GM23338 (cell line): ENCODE measurements around the gene POLG2. TPM values are rescaled to one million over a fixed set of nuclear protein-coding genes. Genes with fewer than 3 reads are reported as not detected.

Source experiments
- ATAC-seq: fragments of 200-7000 bp; cut with Tn5 transposase; 3 replicates; pipeline ENCODE4 v1.9.1; 2020
- DNase-seq: peaks from one replicate; pipeline ENCODE4 v3.0.0-alpha.2; 2015; ENCODE audit warnings: low spot score
- H2AFZ ChIP-seq: fragments of 200-600 bp; sonication (generic); 2 replicates; pipeline ENCODE4 v1.8.0; 2016; ENCODE audit warnings: antibody characterized with exemption, mild to moderate bottlenecking, moderate library complexity
- H3F3A ChIP-seq: fragments of 200-600 bp; sonication (generic); replicated peaks from 2 replicates; pipeline ENCODE4 v1.8.0; 2017; ENCODE audit warnings: antibody characterized with exemption, mixed run types, low read depth
- H3K27ac ChIP-seq: fragments of 200-600 bp; sonication (generic); 2 replicates; pipeline ENCODE4 v1.6.1; 2016; ENCODE audit warnings: low read depth
- H3K27me3 ChIP-seq: fragments of 200-600 bp; sonication (generic); 2 replicates; pipeline ENCODE4 v1.8.0; 2016; ENCODE audit warnings: mild to moderate bottlenecking, mixed run types, moderate library complexity; ENCODE audit not compliant: insufficient read depth
- H3K36me3 ChIP-seq: fragments of 200-600 bp; sonication (generic); 2 replicates; pipeline ENCODE4 v1.8.0; 2016; ENCODE audit warnings: mild to moderate bottlenecking; ENCODE audit not compliant: insufficient read depth
- H3K4me1 ChIP-seq: fragments of 200-600 bp; sonication (generic); 2 replicates; pipeline ENCODE4 v1.8.0; 2016; ENCODE audit warnings: mild to moderate bottlenecking, moderate library complexity; ENCODE audit not compliant: insufficient read depth
- H3K4me2 ChIP-seq: fragments of 200-600 bp; sonication (generic); 2 replicates; pipeline ENCODE4 v1.7.1; 2017; ENCODE audit warnings: mixed run types
- H3K4me3 ChIP-seq: fragments of 200-600 bp; sonication (generic); 2 replicates; pipeline ENCODE4 v1.6.1; 2016; ENCODE audit warnings: mixed run types
- H3K79me2 ChIP-seq: fragments of 200-600 bp; sonication (generic); replicated peaks from 2 replicates; pipeline ENCODE4 v1.8.0; 2017; ENCODE audit warnings: mild to moderate bottlenecking; ENCODE audit not compliant: insufficient read depth
- H3K9me2 ChIP-seq: fragments of 200-600 bp; sonication (generic); 2 replicates; pipeline ENCODE4 v1.8.0; 2017; ENCODE audit not compliant: insufficient read depth
- H4K20me1 ChIP-seq: fragments of 200-600 bp; sonication (generic); replicated peaks from 2 replicates; pipeline ENCODE4 v1.8.0; 2017; ENCODE audit warnings: mild to moderate bottlenecking; ENCODE audit not compliant: insufficient read depth
- H3K27ac Mint-ChIP-seq: 2 replicates; pipeline ENCODE4 v1.8.0; 2020; ENCODE audit warnings: inconsistent platforms, mild to moderate bottlenecking, moderate library complexity, mixed read lengths
- H3K27me3 Mint-ChIP-seq: 3 replicates; pipeline ENCODE4 v1.8.0; 2022; ENCODE audit warnings: low read depth, mild to moderate bottlenecking, moderate library complexity, mixed read lengths, inconsistent platforms; ENCODE audit not compliant: insufficient read depth, poor library complexity
- H3K36me3 Mint-ChIP-seq: 3 replicates; pipeline ENCODE4 v1.8.0; 2021; ENCODE audit warnings: low read depth, mild to moderate bottlenecking, inconsistent platforms, moderate library complexity, mixed read lengths
- H3K4me1 Mint-ChIP-seq: 3 replicates; pipeline ENCODE4 v1.8.0; 2020; ENCODE audit warnings: mild to moderate bottlenecking, inconsistent platforms, mixed read lengths
- H3K4me3 Mint-ChIP-seq: 3 replicates; pipeline ENCODE4 v1.8.0; 2021; ENCODE audit warnings: moderate library complexity, mild to moderate bottlenecking, inconsistent platforms, mixed read lengths
- H3K9me3 Mint-ChIP-seq: 3 replicates; pipeline ENCODE4 v1.8.0; 2020; ENCODE audit warnings: moderate library complexity, mild to moderate bottlenecking, inconsistent platforms, mixed read lengths
- polyA plus RNA-seq: library from polyadenylated mRNA; unstranded; fragments of >200 nt; fragmentation: Nextera tagmentation; extraction: Ambion mirVana; gene quantifications from 2 replicates; pipeline ENCODE4 v1.2.1, GENCODE V29; 2016
- total RNA-seq: library from RNA; depleted of rRNA; stranded (reverse); fragments of >200 nt; shearing (Covaris generic); gene quantifications from 2 replicates; pipeline ENCODE4 v1.2.3, GENCODE V29; 2014
- TF ChIP-seq, protein P1 (sequence below): IDR thresholded peaks from one replicate; pipeline ENCODE4 v1.6.1; 2018; ENCODE audit warnings: antibody characterized with exemption; ENCODE audit not compliant: unreplicated experiment
- TF ChIP-seq, protein P2 (sequence below): fragments of 250-450 bp; sonication (Bioruptor Pico); IDR thresholded peaks from 2 replicates; pipeline ENCODE4 v1.5.0; 2020; ENCODE audit warnings: mild to moderate bottlenecking, moderate library complexity

POLG2 gene
- total and polyA plus RNA-seq, 2 experiments from 2014 or later: 20.2 to 28.0 TPM

DNA sequence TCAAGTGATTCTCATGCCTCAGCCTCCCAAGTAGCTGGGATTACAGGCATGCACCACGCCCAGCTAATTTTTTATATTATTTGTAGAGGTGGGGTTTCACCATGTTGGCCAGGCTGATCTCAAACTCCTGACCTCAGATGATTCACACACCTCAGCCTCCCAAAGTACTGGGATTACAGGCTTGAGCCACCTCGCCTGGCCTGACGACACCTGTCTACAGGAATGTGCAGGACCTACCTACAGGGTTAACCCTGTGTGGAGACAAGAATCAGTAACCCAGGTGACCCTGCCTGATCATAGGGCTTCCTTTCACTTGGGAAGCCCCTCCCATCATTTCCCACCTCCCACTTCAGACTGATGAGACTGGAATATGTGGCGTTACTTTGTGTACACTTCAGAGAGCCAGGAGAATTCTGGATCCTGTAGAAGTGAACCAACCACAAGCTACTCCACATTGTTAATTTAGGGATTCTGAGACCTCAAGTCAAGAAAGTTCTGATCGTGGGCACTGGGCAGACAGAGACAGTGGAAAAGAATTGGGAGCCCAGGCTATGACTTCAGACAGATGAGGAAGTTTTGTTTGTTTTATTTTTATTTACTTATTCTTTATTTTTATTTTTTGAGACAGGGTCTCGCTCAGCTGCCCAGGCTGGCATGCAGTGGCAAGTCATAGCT, 53.6 kb downstream of the POLG2 start:
- H3K4me3 Mint-ChIP-seq: no peak overlapping the region
- H3F3A ChIP-seq: no peaks in the 10 kb centered on the region
- TF ChIP-seq, protein P1, sequence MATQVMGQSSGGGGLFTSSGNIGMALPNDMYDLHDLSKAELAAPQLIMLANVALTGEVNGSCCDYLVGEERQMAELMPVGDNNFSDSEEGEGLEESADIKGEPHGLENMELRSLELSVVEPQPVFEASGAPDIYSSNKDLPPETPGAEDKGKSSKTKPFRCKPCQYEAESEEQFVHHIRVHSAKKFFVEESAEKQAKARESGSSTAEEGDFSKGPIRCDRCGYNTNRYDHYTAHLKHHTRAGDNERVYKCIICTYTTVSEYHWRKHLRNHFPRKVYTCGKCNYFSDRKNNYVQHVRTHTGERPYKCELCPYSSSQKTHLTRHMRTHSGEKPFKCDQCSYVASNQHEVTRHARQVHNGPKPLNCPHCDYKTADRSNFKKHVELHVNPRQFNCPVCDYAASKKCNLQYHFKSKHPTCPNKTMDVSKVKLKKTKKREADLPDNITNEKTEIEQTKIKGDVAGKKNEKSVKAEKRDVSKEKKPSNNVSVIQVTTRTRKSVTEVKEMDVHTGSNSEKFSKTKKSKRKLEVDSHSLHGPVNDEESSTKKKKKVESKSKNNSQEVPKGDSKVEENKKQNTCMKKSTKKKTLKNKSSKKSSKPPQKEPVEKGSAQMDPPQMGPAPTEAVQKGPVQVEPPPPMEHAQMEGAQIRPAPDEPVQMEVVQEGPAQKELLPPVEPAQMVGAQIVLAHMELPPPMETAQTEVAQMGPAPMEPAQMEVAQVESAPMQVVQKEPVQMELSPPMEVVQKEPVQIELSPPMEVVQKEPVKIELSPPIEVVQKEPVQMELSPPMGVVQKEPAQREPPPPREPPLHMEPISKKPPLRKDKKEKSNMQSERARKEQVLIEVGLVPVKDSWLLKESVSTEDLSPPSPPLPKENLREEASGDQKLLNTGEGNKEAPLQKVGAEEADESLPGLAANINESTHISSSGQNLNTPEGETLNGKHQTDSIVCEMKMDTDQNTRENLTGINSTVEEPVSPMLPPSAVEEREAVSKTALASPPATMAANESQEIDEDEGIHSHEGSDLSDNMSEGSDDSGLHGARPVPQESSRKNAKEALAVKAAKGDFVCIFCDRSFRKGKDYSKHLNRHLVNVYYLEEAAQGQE: no peak
- TF ChIP-seq, protein P2, sequence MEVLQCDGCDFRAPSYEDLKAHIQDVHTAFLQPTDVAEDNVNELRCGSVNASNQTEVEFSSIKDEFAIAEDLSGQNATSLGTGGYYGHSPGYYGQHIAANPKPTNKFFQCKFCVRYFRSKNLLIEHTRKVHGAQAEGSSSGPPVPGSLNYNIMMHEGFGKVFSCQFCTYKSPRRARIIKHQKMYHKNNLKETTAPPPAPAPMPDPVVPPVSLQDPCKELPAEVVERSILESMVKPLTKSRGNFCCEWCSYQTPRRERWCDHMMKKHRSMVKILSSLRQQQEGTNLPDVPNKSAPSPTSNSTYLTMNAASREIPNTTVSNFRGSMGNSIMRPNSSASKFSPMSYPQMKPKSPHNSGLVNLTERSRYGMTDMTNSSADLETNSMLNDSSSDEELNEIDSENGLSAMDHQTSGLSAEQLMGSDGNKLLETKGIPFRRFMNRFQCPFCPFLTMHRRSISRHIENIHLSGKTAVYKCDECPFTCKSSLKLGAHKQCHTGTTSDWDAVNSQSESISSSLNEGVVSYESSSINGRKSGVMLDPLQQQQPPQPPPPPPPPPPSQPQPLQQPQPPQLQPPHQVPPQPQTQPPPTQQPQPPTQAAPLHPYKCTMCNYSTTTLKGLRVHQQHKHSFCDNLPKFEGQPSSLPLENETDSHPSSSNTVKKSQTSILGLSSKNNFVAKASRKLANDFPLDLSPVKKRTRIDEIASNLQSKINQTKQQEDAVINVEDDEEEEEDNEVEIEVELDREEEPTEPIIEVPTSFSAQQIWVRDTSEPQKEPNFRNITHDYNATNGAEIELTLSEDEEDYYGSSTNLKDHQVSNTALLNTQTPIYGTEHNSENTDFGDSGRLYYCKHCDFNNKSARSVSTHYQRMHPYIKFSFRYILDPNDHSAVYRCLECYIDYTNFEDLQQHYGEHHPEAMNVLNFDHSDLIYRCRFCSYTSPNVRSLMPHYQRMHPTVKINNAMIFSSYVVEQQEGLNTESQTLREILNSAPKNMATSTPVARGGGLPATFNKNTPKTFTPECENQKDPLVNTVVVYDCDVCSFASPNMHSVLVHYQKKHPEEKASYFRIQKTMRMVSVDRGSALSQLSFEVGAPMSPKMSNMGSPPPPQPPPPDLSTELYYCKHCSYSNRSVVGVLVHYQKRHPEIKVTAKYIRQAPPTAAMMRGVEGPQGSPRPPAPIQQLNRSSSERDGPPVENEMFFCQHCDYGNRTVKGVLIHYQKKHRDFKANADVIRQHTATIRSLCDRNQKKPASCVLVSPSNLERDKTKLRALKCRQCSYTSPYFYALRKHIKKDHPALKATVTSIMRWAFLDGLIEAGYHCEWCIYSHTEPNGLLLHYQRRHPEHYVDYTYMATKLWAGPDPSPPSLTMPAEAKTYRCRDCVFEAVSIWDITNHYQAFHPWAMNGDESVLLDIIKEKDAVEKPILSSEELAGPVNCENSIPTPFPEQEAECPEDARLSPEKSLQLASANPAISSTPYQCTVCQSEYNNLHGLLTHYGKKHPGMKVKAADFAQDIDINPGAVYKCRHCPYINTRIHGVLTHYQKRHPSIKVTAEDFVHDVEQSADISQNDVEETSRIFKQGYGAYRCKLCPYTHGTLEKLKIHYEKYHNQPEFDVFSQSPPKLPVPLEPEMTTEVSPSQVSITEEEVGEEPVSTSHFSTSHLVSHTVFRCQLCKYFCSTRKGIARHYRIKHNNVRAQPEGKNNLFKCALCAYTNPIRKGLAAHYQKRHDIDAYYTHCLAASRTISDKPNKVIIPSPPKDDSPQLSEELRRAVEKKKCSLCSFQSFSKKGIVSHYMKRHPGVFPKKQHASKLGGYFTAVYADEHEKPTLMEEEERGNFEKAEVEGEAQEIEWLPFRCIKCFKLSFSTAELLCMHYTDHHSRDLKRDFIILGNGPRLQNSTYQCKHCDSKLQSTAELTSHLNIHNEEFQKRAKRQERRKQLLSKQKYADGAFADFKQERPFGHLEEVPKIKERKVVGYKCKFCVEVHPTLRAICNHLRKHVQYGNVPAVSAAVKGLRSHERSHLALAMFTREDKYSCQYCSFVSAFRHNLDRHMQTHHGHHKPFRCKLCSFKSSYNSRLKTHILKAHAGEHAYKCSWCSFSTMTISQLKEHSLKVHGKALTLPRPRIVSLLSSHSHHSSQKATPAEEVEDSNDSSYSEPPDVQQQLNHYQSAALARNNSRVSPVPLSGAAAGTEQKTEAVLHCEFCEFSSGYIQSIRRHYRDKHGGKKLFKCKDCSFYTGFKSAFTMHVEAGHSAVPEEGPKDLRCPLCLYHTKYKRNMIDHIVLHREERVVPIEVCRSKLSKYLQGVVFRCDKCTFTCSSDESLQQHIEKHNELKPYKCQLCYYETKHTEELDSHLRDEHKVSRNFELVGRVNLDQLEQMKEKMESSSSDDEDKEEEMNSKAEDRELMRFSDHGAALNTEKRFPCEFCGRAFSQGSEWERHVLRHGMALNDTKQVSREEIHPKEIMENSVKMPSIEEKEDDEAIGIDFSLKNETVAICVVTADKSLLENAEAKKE: no peak
- H3K27ac Mint-ChIP-seq: no peak overlapping the region
- ATAC-seq (no peak), DNase-seq (peak; percentile 2)
- H3K4me1 Mint-ChIP-seq: peaks cover 3% of the 10 kb centered on the region; the same call in 2 of the 3 replicates
- no peaks in the 10 kb centered on the region for H4K20me1 ChIP-seq
- no peak overlapping the region for H3K4me3 ChIP-seq
- no peaks in the 10 kb centered on the region for H3K79me2 ChIP-seq
- H3K36me3 ChIP-seq: no peaks in the 10 kb centered on the region; the same call in 1 of the 2 replicates
- H3K9me3 Mint-ChIP-seq: peaks cover 29% of the 10 kb centered on the region
- no peaks in the 10 kb centered on the region for H3K4me1 ChIP-seq
- H3K4me2 ChIP-seq: no peak overlapping the region
- no peaks in the 10 kb centered on the region for H3K27me3 ChIP-seq
- no peaks in the 10 kb centered on the region for H3K9me2 ChIP-seq
- H2AFZ ChIP-seq: no peak overlapping the region
- H3K27me3 Mint-ChIP-seq: peaks cover 6% of the 10 kb centered on the region
- no peak overlapping the region for H3K27ac ChIP-seq
- peaks cover 19% of the 10 kb centered on the region for H3K36me3 Mint-ChIP-seq
